SU-DHL-6 (cell line): ENCODE data around the gene NFATC1.

Source experiments
- H2AFZ ChIP-seq: fragments of 200-600 bp; sonication (generic); 2 replicates; pipeline ENCODE4 v1.6.1; 2014; ENCODE audit warnings: low read depth, mild to moderate bottlenecking, moderate library complexity, mixed read lengths, antibody characterized with exemption, low read length; ENCODE audit not compliant: severe bottlenecking
- H3F3A ChIP-seq: fragments of 200-600 bp; shearing (Covaris generic); 2 replicates; pipeline ENCODE4 v1.6.0; 2016; ENCODE audit warnings: antibody characterized with exemption, mild to moderate bottlenecking; ENCODE audit not compliant: insufficient read depth
- H3K27ac ChIP-seq: fragments of 200-600 bp; sonication (generic); 2 replicates; pipeline ENCODE4 v1.5.1; 2016; ENCODE audit warnings: low read depth, mild to moderate bottlenecking, low read length, moderate library complexity, mixed read lengths
- H3K27me3 ChIP-seq: fragments of 200-600 bp; sonication (generic), shearing (Covaris generic); 2 replicates; pipeline ENCODE4 v1.6.0; 2014; ENCODE audit warnings: mild to moderate bottlenecking, low read length
- H3K36me3 ChIP-seq: fragments of 200-600 bp; sonication (generic); 2 replicates; pipeline ENCODE4 v1.6.1; 2014; ENCODE audit warnings: mild to moderate bottlenecking, low read length, mixed read lengths
- H3K4me2 ChIP-seq: fragments of 300-600, 200-600 bp; shearing (Covaris generic), sonication (generic); 2 replicates; pipeline ENCODE4 v1.6.0; 2014; ENCODE audit warnings: low read length, low read depth, mild to moderate bottlenecking; ENCODE audit not compliant: poor library complexity, severe bottlenecking
- H3K4me3 ChIP-seq: fragments of 200-600 bp; sonication (generic); 2 replicates; pipeline ENCODE4 v1.5.1; 2014; ENCODE audit warnings: antibody characterized with exemption, low read length, mild to moderate bottlenecking, mixed read lengths; ENCODE audit not compliant: insufficient read depth, poor library complexity, severe bottlenecking
- H3K79me2 ChIP-seq: fragments of 200-600 bp; sonication (generic); 2 replicates; pipeline ENCODE4 v1.6.1; 2014; ENCODE audit warnings: mild to moderate bottlenecking, low read length, moderate library complexity; ENCODE audit not compliant: insufficient read depth
- H3K9ac ChIP-seq: fragments of 200-600 bp; sonication (generic); 2 replicates; pipeline ENCODE4 v1.7.0; 2014; ENCODE audit warnings: mild to moderate bottlenecking, low read length
- H3K9me2 ChIP-seq: fragments of 200-600 bp; sonication (generic); replicated peaks from 2 replicates; pipeline ENCODE4 v1.6.1; 2014; ENCODE audit warnings: low read length; ENCODE audit not compliant: insufficient read depth
- H3K9me3 ChIP-seq: fragments of 200-600 bp; sonication (generic); 2 replicates; pipeline ENCODE4 v1.6.1; 2014; ENCODE audit warnings: low read length, mixed read lengths; ENCODE audit not compliant: insufficient read depth
- H4K20me1 ChIP-seq: fragments of 200-600 bp; sonication (generic); 2 replicates; pipeline ENCODE4 v1.6.1; 2014; ENCODE audit warnings: low read depth, mild to moderate bottlenecking, antibody characterized with exemption, low read length, moderate library complexity, mixed read lengths
- CTCF ChIP-seq: fragments of 200-600 bp; sonication (generic); IDR thresholded peaks from one replicate; pipeline ENCODE4 v1.5.1; 2017; ENCODE audit warnings: antibody characterized with exemption, mild to moderate bottlenecking, low read length, moderate library complexity; ENCODE audit not compliant: insufficient read depth, poor library complexity, severe bottlenecking
- EZH2phosphoT487 ChIP-seq: fragments of 200-600 bp; sonication (generic), shearing (Covaris generic); conservative IDR thresholded peaks from 2 replicates; pipeline ENCODE4 v1.6.1; 2018; ENCODE audit warnings: mild to moderate bottlenecking, antibody characterized with exemption, low read length, moderate library complexity, mixed read lengths

The NFATC1 gene

GRCh38 chr18:79573921-79574491 lies 178.3 kb downstream of the NFATC1 start:
- H3K4me3 ChIP-seq, result no peak overlapping the region
- H3K27ac ChIP-seq, result no peak overlapping the region
- no peaks in the 10 kb centered on the region for H3K9me2 ChIP-seq
- no peaks in the 10 kb centered on the region for H3K27me3 ChIP-seq
- no peak overlapping the region for H2AFZ ChIP-seq
- no peak for TF ChIP-seq CTCF
- H3K9ac ChIP-seq, result no peak overlapping the region
- H3F3A ChIP-seq, result no peaks in the 10 kb centered on the region
- H3K9me3 ChIP-seq, result peaks cover 19% of the 10 kb centered on the region
- H3K4me2 ChIP-seq, result no peak overlapping the region
- H3K79me2 ChIP-seq, result no peaks in the 10 kb centered on the region
- no peaks in the 10 kb centered on the region for H3K36me3 ChIP-seq
- H4K20me1 ChIP-seq, result no peaks in the 10 kb centered on the region

- Histone ChIP-seq H3K4me2 (no peak overlapping the region), H3F3A (no peaks in the 10 kb centered on the region), H3K9ac (no peak overlapping the region), H2AFZ (no peak overlapping the region), H3K79me2 (no peaks in the 10 kb centered on the region), H3K4me3 (no peak overlapping the region), H3K27me3 (no peaks in the 10 kb centered on the region), H3K27ac (no peak overlapping the region), H4K20me1 (no peaks in the 10 kb centered on the region), H3K36me3 (no peaks in the 10 kb centered on the region), H3K9me3 (peaks cover 19% of the 10 kb centered on the region), H3K9me2 (no peaks in the 10 kb centered on the region)
- TF ChIP-seq CTCF, result no peak
- TF ChIP-seq EZH2phosphoT487, result no peak
Measured at GRCh38 chr18:79574938-79575525, 179.3 kb downstream of the NFATC1 start.

GRCh38 chr18:79575891-79576685 lies 180.4 kb downstream of the NFATC1 start:
- H2AFZ ChIP-seq, result no peak overlapping the region

More at GRCh38 chr18:79575891-79576685, 180.4 kb downstream of the NFATC1 start:
- no peaks in the 10 kb centered on the region for H3K9me2 ChIP-seq
- H3K36me3 ChIP-seq, result no peaks in the 10 kb centered on the region
- no peak overlapping the region for H3K27ac ChIP-seq
- H3K4me3 ChIP-seq, result no peak overlapping the region
- H4K20me1 ChIP-seq, result no peaks in the 10 kb centered on the region
- H3K9me3 ChIP-seq, result peaks cover 19% of the 10 kb centered on the region
- no peak for TF ChIP-seq EZH2phosphoT487
- TF ChIP-seq CTCF, result no peak
- no peaks in the 10 kb centered on the region for H3K79me2 ChIP-seq
- no peaks in the 10 kb centered on the region for H3K27me3 ChIP-seq
- no peaks in the 10 kb centered on the region for H3F3A ChIP-seq
- H3K4me2 ChIP-seq, result no peak overlapping the region
- H3K9ac ChIP-seq, result no peak overlapping the region
